Smooth muscle cell (in vitro differentiated cells): ENCODE measurements around the gene EFCAB8. TPM values are rescaled to one million over a fixed set of nuclear protein-coding genes. Genes with fewer than 3 reads are reported as not detected.
"Not testable (repeated sequence)": the region's sequence is repeated elsewhere in the genome, so short reads cannot be mapped to it uniquely, and the experiment has no call there.

Experiments
- DNase-seq: peaks from one replicate; lab custom pipeline; 2025; ENCODE audit not compliant: unreplicated experiment; lab: John Stamatoyannopoulos, UW
- H2AFZ ChIP-seq: fragments of 200-600 bp; sonication (generic); 2 replicates; pipeline ENCODE4 v1.6.0; 2016; ENCODE audit warnings: antibody characterized with exemption, low read depth, mild to moderate bottlenecking
- H3F3A ChIP-seq: fragments of 200-600 bp; sonication (generic); 2 replicates; pipeline ENCODE4 v1.6.0; 2017; ENCODE audit warnings: antibody characterized with exemption, low read depth
- H3K27ac ChIP-seq: fragments of 200-600 bp; sonication (generic); 2 replicates; pipeline ENCODE4 v1.5.1; 2016; ENCODE audit warnings: low read depth, mild to moderate bottlenecking
- H3K27me3 ChIP-seq: fragments of 200-600 bp; sonication (generic); 2 replicates; pipeline ENCODE4 v1.6.1; 2016; ENCODE audit warnings: low read depth, mild to moderate bottlenecking
- H3K36me3 ChIP-seq: fragments of 200-600 bp; sonication (generic); 2 replicates; pipeline ENCODE4 v1.5.1; 2016; ENCODE audit warnings: low read depth
- H3K4me1 ChIP-seq: fragments of 200-600 bp; sonication (generic); 2 replicates; pipeline ENCODE4 v1.5.1; 2016; ENCODE audit warnings: low read depth
- H3K4me2 ChIP-seq: fragments of 200-600 bp; sonication (generic); 2 replicates; pipeline ENCODE4 v1.6.0; 2016; ENCODE audit warnings: mild to moderate bottlenecking
- H3K4me3 ChIP-seq: fragments of 200-600 bp; sonication (generic); 2 replicates; pipeline ENCODE4 v1.5.1; 2016; ENCODE audit warnings: mild to moderate bottlenecking
- H3K79me2 ChIP-seq: fragments of 200-600 bp; sonication (generic); 2 replicates; pipeline ENCODE4 v1.6.0; 2016; ENCODE audit warnings: low read depth, mild to moderate bottlenecking
- H3K9ac ChIP-seq: fragments of 200-600 bp; sonication (generic); 2 replicates; pipeline ENCODE4 v1.6.0; 2016; ENCODE audit warnings: low read depth
- H3K9me3 ChIP-seq: fragments of 200-600 bp; sonication (generic); replicated peaks from 2 replicates; pipeline ENCODE4 v1.5.1; 2016; ENCODE audit warnings: low read depth
- H4K20me1 ChIP-seq: fragments of 200-600 bp; sonication (generic); 2 replicates; pipeline ENCODE4 v1.6.0; 2016; ENCODE audit warnings: low read depth
- CTCF ChIP-seq: fragments of 200-600 bp; sonication (generic); IDR thresholded peaks from 2 replicates; pipeline ENCODE4 v1.5.1; 2017; ENCODE audit warnings: borderline replicate concordance, mild to moderate bottlenecking, antibody characterized with exemption; ENCODE audit not compliant: insufficient read depth, poor library complexity, severe bottlenecking
- WGBS: methylation state at CpG from one replicate; pipeline ENCODE4 v1.1.7; 2016; ENCODE audit warnings: low lambda C conversion rate; 5-methylcytosine and 5-hydroxymethylcytosine counted together
- polyA plus RNA-seq: library from polyadenylated mRNA; unstranded; fragments of >200 nt; fragmentation: Nextera tagmentation; extraction: Ambion mirVana; gene quantifications from 2 replicates; pipeline ENCODE4 v1.2.1, GENCODE V29; 2016
- total RNA-seq: library from RNA; depleted of rRNA; stranded (reverse); fragments of >200 nt; gene quantifications from 2 replicates; pipeline ENCODE4 v1.2.3, GENCODE V29; 2014

EFCAB8 gene
- total and polyA plus RNA-seq, 2 experiments from 2014 or later: 0.25 to 1.7 TPM

DNA sequence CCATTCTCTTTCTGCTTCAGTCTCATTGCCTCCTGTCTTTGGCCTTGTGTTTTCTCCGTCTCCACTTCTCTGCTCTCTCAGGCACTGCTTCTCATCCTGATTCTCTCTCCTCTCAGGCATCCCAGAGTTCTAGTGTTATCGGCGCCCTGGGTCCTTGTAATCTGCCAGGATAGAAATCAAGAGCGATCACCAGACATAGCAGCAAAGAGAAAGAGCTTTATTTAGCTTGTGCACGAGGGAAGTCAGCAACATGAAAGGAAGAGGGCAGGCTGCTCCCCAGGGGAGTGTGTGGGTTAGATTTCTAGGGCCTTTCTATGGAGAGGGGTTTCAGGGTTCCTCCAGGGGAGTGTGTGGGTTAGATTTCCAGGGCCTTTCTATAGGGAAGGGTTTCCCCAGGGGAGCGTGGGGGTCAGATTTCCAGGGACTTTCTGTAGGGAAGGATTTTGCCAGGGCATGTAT is 113.0 kb downstream of the EFCAB8 start:
- Histone ChIP-seq H3K4me3 (no peak overlapping the region), H2AFZ (peak overlapping the region; percentile 96), H3K27me3 (no peaks in the 10 kb centered on the region), H3K27ac (peak overlapping the region; percentile 13), H3K79me2 (no peaks in the 10 kb centered on the region), H3K4me1 (peaks cover 11% of the 10 kb centered on the region), H3K9ac (no peak overlapping the region), H3K36me3 (no peaks in the 10 kb centered on the region), H3K4me2 (peak overlapping the region; percentile 57), H3F3A (no peaks in the 10 kb centered on the region), H3K9me3 (no peaks in the 10 kb centered on the region), H4K20me1 (no peaks in the 10 kb centered on the region)
- 51% methylated on average over 6 of the region's 6 CpGs for WGBS
- TF ChIP-seq CTCF: no peak
- DNase-seq: no peak

- DNase-seq: no peak
- H3K9ac ChIP-seq: no peak overlapping the region
- peaks cover 11% of the 10 kb centered on the region for H3K4me1 ChIP-seq
- 82% methylated on average over 13 of the region's 13 CpGs for WGBS
- H3K4me3 ChIP-seq: no peak overlapping the region
- H3K36me3 ChIP-seq: no peaks in the 10 kb centered on the region
- H2AFZ ChIP-seq: peak overlapping the region; percentile 96
- no peaks in the 10 kb centered on the region for H3F3A ChIP-seq
- no peaks in the 10 kb centered on the region for H3K27me3 ChIP-seq
- TF ChIP-seq CTCF: no peak
- H4K20me1 ChIP-seq: no peaks in the 10 kb centered on the region
- H3K4me2 ChIP-seq: peak overlapping the region; percentile 57
- H3K9me3 ChIP-seq: no peaks in the 10 kb centered on the region
- H3K79me2 ChIP-seq: no peaks in the 10 kb centered on the region
- H3K27ac ChIP-seq: no peak overlapping the region
These were observed 113.7 kb downstream of the EFCAB8 start for GRCh38 chr20:32972181-32973076.

DNA sequence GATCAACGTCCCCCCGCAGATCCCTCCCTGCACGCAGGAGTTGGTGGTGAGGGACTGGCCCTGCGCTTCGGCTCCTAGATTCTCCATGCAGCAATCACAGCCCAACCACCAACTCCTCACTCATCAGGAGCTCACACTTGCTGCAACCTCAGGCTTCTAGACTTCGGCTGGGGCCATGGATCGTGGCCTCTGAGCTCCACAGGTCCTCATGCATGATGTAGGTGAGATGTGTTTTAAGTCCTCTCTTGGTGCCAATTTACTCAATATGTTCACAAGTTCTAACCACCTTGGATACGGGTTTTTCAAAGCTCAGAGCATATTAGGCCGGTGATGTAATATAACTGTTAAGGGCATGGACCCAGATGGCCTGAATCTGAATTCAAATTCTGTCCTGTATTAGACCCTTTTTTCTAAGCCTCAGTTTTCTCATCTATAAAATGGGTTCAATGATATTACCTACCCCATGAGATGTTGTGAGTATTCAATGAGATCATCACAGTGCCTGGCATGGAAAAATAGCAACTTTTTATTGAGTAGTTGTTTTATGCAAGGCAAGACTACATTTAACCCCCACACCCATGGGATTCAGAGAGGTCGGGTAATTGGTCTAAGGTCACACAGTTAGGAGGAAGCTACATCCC is 114.5 kb downstream of the EFCAB8 start:
- Histone ChIP-seq H3K27ac (no peak overlapping the region), H3K4me3 (no peak overlapping the region), H4K20me1 (no peaks in the 10 kb centered on the region), H3K36me3 (no peaks in the 10 kb centered on the region), H3K79me2 (no peaks in the 10 kb centered on the region), H2AFZ (no peak overlapping the region), H3K27me3 (no peaks in the 10 kb centered on the region), H3F3A (no peaks in the 10 kb centered on the region), H3K4me1 (peaks cover 11% of the 10 kb centered on the region), H3K9ac (no peak overlapping the region), H3K4me2 (no peak overlapping the region), H3K9me3 (no peaks in the 10 kb centered on the region)
- WGBS: 95% methylated on average over 10 of the region's 10 CpGs
- no peak for TF ChIP-seq CTCF
- DNase-seq: no peak

GRCh38 chr20:32974204-32975064 is 115.7 kb downstream of the EFCAB8 start:
- not testable (repeated sequence) for H4K20me1 ChIP-seq, H3K36me3 ChIP-seq, H3K27me3 ChIP-seq, H3K9me3 ChIP-seq, H3K4me2 ChIP-seq, H3K4me3 ChIP-seq, H3K27ac ChIP-seq, H2AFZ ChIP-seq, H3K9ac ChIP-seq, H3F3A ChIP-seq, DNase-seq, H3K79me2 ChIP-seq
- H3K4me1 ChIP-seq: peaks cover 11% of the 10 kb centered on the region
- WGBS: 83% methylated on average over 9 of the region's 9 CpGs

DNA sequence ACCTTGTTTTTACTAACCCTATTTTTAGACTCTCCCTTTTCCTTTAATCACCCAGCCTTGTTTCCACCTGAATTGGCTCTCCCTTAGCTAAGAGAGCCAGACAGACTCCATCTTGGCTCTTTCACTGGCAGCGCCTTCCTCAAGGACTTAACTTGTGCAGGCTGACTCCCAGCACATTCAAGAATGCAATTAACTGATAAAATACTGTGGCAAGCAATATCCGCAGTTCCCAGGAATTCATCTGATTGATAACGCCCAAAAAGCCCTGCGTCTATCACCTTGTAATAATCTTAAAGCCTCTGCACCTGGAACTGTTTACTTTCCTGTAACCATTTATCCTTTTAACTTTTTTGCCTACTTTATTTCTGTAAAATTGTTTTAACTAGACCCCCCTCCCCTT is 116.4 kb downstream of the EFCAB8 start:
- H4K20me1 ChIP-seq, H3K79me2 ChIP-seq, H3F3A ChIP-seq, H3K9ac ChIP-seq, H2AFZ ChIP-seq, H3K27ac ChIP-seq, H3K4me2 ChIP-seq, DNase-seq, H3K4me3 ChIP-seq, H3K36me3 ChIP-seq, H3K27me3 ChIP-seq, H3K9me3 ChIP-seq: not testable (repeated sequence)
- H3K4me1 ChIP-seq: peaks cover 11% of the 10 kb centered on the region
- WGBS: 70% methylated on average over 4 of the region's 4 CpGs
